Heart right ventricle (tissue), 16 donors: ENCODE data around the gene JAKMIP3. TPM values are rescaled to one million over a fixed set of nuclear protein-coding genes. Genes with fewer than 3 reads are reported as not detected.

Experiments used
- ATAC-seq, 8 donors: fragments of 200-7000 bp; cut with Tn5 transposase; one replicate each; pipeline ENCODE4 v1.9.1; 2020; ENCODE audit warnings: mild to moderate bottlenecking in 8 of 8, moderate library complexity in 8 of 8, moderate number of reproducible peaks in 1 of 8
- DNase-seq, 2 donors: peaks; one replicate each; pipeline ENCODE4 v3.0.0-alpha.2; 2020
- H3K27ac ChIP-seq, 10 donors: fragments of 200-600 bp; sonication (generic) in 2 of 10; one replicate each; pipeline versions ENCODE4 v1.5.0 to v1.8.0; 2020 to 2022; ENCODE audit warnings: mild to moderate bottlenecking in 3 of 10
- H3K27me3 ChIP-seq, 7 donors: fragments of 200-600 bp; one replicate each; pipeline ENCODE4 v1.8.0; 2021 to 2022; ENCODE audit warnings: mild to moderate bottlenecking in 2 of 7
- H3K36me3 ChIP-seq, 9 donors: fragments of 200-600 bp; sonication (generic) in 1 of 9; one replicate each; pipeline versions ENCODE4 v1.5.0 to v1.8.0; 2020 to 2022; ENCODE audit warnings: mild to moderate bottlenecking in 2 of 9
- H3K4me1 ChIP-seq, 9 donors: fragments of 200-600 bp; sonication (generic) in 1 of 9; one replicate each; pipeline versions ENCODE4 v1.5.0 to v1.8.0; 2020 to 2022; ENCODE audit warnings: mild to moderate bottlenecking in 4 of 9
- H3K4me3 ChIP-seq, 10 donors: fragments of 200-600 bp; sonication (generic) in 2 of 10; one replicate each; pipeline versions ENCODE4 v1.5.0 to v1.8.0; 2020 to 2022; ENCODE audit warnings: mild to moderate bottlenecking in 7 of 10, moderate library complexity in 2 of 10
- H3K9me3 ChIP-seq, 11 donors: fragments of 200-600 bp in 10 of 11; sonication (generic) in 2 of 11; one replicate each; pipeline versions ENCODE4 v1.5.0 to v1.8.0; 2013 to 2022; ENCODE audit warnings: mild to moderate bottlenecking in 2 of 11, control low read depth in 1 of 11, moderate library complexity in 1 of 11
- WGBS, 2 donors: extraction: QIAGEN DNeasy Blood & Tissue Kit; methylation state at CpG; one replicate each; pipeline ENCODE4 v1.1.7; 2013; ENCODE audit warnings: inconsistent platforms in 1 of 2; 5-methylcytosine and 5-hydroxymethylcytosine counted together
- intact Hi-C, 10 donors: fragments of 100-400 bp; cut with DNase I; formaldehyde crosslinking; loops; one replicate each; pipeline versions ENCODE4 v1.11.1 to v1.14.2; 2022
- polyA plus RNA-seq, 2 donors: library from polyadenylated mRNA; stranded (reverse); fragments of 200-250 nt; gene quantifications; one replicate each; pipeline ENCODE4 v1.2.3, GENCODE V29; 2013
- total RNA-seq, 10 donors: library from RNA; stranded (reverse); fragmentation: NEBNext Ultra II Directional in 3 of 10; extraction: Animal tissue kit (Norgen Biotek cat#: 25700) in 3 of 10; gene quantifications; one replicate each; pipeline versions ENCODE4 v1.2.1 to v1.2.4, GENCODE V29; 2021 to 2023
- TF ChIP-seq, protein P1 (sequence below), 9 donors: fragments of 200-600 bp; sonication (generic) in 2 of 9; IDR thresholded peaks; one replicate each; pipeline versions ENCODE4 v1.5.0 to v1.8.0; 2021 to 2022; ENCODE audit warnings: antibody characterized with exemption in 9 of 9, mild to moderate bottlenecking in 5 of 9, moderate library complexity in 1 of 9
- donor health status: Arrhythmogenic right ventricular cardiomyopathy.
- donor health status: ischemic (EF 13 %, LVEDD 7.1; RV severe dilation, severe dysfunction).
- donor health status: healthy with polysubstance abuse.
- donor health status: DM: no; HTN: yes; CAD: no.
- donor health status: DM: no; HTN: no; CAD: no.
- donor health status: ischemic (EF 25% LVEDD 6.9; RV normal size, moderate dysfunction).
- donor health status: ischemic (EF 25% LVEDD 5.7; RV mildly dilated, moderate dysfunction).
- donor health status: healthy.
- donor health status: DM: yes; HTN: yes; CAD: no.
- donor health status: Ischemic cardiomyopathy.
- donor health status: ischemic (EF 35%, LVEDD 5.7; RV mildly dilated, moderate dysfunction).
- donor health status: nonischemic (EF 11% LVEDD 7.7; RV severe dilation, severe dysfunction).
- donor health status: DM: yes; HTN: yes; CAD: no.
- donor health status: PGD.
- donor health status: ischemic (EF 29% LVEDD 5.4; RV normal size, mild dysfunction).
- donor health status: nonischemic (EF 23%, LVEDD 6.1; RV moderate dilation, normal function).

Gene JAKMIP3
- total and polyA plus RNA-seq, 12 donors, result 0.04 to 2.7 (median 1.8) TPM

DNA sequence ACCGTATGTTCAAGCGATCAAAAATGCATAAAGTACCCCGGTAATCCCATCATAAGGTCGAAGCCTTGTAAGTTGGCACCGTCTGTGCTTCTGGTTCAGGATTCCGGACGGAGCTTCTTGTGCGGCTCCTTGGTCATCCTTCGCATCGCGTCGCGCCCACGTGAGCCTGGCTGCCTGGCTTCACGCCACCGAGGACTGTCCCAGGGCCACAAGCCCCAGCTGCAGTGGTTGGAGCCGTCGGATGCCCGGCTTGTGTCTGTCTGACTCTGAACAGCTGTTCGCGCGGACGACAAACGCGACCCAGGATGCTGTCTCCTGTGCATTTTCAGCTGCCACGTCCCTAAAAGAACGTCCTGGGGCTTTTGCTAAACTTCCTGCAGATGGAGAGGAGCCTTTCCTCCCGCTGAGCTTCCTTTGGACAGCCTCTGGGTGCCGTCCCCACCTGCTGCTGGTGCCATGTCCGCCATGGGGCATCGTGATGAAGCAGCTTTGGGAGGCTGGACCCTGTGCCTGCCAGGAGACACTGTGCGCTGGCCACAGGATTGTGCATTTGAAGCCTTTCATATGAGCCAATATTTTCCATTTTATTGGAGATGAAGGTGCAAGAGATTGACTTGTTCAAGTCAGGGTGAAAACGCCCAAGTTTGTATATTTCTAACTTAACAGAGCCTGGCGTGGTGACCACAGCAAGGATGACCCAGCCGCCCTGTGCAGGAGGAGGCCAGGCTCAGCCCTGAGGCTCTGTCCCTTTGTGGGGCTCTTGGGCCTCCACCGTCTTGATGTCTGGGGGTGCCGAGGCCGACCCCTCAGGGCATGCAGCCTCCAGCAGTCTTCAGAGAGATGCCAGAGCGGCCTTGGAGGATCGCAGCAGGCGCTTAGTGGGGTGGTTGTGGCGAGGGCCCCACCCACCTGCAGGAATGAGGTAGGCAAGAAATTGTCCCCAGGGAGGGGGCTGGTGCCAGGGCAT, 6.7 kb upstream of the JAKMIP3 start:
- Histone ChIP-seq H3K4me1 (peaks cover 0 to 2% (median 0%) of the 10 kb centered on the region in 9 donors), H3K4me3 (no peak overlapping the region), H3K27ac (no peak overlapping the region), H3K36me3 (no peaks in the 10 kb centered on the region), H3K9me3 (no peaks in the 10 kb centered on the region), H3K27me3 (no peaks in the 10 kb centered on the region)
- ATAC-seq (no peak), DNase-seq (no peak)
- WGBS, 2 donors, result 86% methylated on average over 42 of the region's 42 CpGs
- TF ChIP-seq, protein P1, sequence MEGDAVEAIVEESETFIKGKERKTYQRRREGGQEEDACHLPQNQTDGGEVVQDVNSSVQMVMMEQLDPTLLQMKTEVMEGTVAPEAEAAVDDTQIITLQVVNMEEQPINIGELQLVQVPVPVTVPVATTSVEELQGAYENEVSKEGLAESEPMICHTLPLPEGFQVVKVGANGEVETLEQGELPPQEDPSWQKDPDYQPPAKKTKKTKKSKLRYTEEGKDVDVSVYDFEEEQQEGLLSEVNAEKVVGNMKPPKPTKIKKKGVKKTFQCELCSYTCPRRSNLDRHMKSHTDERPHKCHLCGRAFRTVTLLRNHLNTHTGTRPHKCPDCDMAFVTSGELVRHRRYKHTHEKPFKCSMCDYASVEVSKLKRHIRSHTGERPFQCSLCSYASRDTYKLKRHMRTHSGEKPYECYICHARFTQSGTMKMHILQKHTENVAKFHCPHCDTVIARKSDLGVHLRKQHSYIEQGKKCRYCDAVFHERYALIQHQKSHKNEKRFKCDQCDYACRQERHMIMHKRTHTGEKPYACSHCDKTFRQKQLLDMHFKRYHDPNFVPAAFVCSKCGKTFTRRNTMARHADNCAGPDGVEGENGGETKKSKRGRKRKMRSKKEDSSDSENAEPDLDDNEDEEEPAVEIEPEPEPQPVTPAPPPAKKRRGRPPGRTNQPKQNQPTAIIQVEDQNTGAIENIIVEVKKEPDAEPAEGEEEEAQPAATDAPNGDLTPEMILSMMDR (IDR thresholded peaks at IDR 0.05), result no peak
- intact Hi-C loops, result no loop called here

DNA sequence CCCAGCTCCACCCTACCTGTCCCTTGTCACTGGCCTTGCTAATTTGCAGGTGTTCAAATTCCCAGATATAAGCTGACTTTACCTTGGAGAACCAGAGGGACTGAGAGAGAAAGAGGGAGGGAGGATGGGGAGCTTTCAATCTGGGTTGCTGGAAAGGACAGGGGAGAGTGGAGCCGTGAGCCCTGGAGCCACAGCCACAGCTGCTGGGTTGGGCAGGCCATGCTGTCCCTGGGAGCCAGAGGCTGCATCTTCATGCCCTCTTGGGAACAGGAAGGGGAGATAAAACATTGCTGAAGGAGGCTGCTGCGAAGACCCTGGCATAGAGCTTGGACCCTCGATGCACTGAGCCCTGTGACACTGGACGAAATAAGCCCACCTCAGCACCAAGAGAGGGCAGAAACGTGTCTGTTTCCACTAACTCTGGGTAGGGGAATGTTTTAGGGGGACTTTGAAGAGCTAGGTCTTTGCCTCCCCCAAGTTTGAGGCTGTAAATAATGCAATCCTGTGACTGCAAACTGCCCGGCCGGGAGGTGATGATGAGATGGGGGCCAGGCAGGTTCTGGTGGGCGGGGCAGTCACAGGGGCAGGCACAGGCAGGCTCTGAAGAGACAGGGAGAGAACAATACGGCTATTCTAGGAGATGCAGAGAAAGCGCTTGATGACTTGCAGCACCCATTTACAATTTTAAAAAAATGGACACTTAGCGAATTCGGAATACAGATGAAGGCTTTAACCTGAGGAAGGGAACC, 5.8 kb upstream of the JAKMIP3 start:
- no peak for DNase-seq

DNA sequence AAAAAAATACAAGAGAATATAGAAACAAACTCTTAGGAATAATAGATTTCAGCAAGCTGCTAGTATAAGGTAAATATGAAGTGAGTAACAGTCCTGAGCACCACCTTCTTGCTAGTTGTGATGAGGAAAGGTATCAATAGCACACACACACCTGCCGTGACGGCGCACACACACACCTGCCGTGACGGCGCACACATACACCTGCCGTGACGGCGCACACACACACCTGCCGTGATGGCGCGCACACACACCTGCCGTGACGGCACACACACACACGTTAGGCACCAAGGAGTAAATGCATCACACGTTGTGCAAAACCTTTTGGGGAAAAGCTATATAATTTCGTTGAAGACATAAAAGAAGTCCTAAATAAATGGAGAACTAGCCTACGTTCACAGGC, 4.7 kb upstream of the JAKMIP3 start:
- H3K36me3 ChIP-seq, result no peaks in the 10 kb centered on the region
- H3K27ac ChIP-seq, result no peak overlapping the region
- WGBS, 2 donors, result 95 to 97% methylated on average over 18 of the region's 18 CpGs
- H3K4me1 ChIP-seq, result peaks cover 0 to 15% (median 12%) of the 10 kb centered on the region in 9 donors
- intact Hi-C loops, result no loop called here
- ATAC-seq (no peak), DNase-seq (no peak)
- H3K27me3 ChIP-seq, result no peaks in the 10 kb centered on the region
- TF ChIP-seq, protein P1 (IDR thresholded peaks at IDR 0.05), result no peak
- H3K4me3 ChIP-seq, result no peak overlapping the region
- H3K9me3 ChIP-seq, result no peaks in the 10 kb centered on the region

More for the DNA sequence above, 5.8 kb upstream of the JAKMIP3 start:
- H3K36me3 ChIP-seq, result no peaks in the 10 kb centered on the region
- TF ChIP-seq, protein P1 (IDR thresholded peaks at IDR 0.05), result no peak
- no peaks in the 10 kb centered on the region for H3K9me3 ChIP-seq
- no peak overlapping the region for H3K4me3 ChIP-seq
- intact Hi-C loops, result no loop called here
- no peaks in the 10 kb centered on the region for H3K27me3 ChIP-seq
- WGBS, 2 donors, result 60 to 67% methylated on average over 12 of the region's 12 CpGs
- no peak for ATAC-seq
- H3K27ac ChIP-seq, result no peak overlapping the region
- H3K4me1 ChIP-seq, result peaks cover 0 to 7% (median 1%) of the 10 kb centered on the region in 9 donors

DNA sequence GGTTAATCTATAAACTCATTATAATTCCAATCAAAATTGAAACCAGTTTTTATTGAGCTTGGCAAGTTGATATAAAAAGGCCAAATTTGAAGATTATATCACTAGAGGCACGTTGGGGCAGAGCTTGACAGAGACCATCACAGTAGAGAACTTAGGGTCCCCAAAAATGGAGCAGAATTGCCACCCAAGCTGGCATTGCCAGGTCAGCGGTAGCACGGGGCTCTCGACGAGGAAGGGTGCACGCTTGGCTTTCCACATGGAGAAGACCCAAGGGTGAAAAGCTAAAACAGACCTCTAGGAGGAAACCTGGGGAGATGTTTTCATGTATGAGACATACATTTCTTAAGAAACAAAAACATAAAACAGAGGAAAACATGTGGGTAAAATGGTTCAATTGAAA, 4.3 kb upstream of the JAKMIP3 start:
- Histone ChIP-seq H3K9me3 (no peaks in the 10 kb centered on the region), H3K4me1 (peaks cover 0 to 19% (median 12%) of the 10 kb centered on the region in 9 donors), H3K36me3 (no peaks in the 10 kb centered on the region), H3K27me3 (no peaks in the 10 kb centered on the region), H3K4me3 (no peak overlapping the region), H3K27ac (no peak overlapping the region)
- ATAC-seq (no peak), DNase-seq (no peak)
- intact Hi-C loops, result no loop called here
- TF ChIP-seq, protein P1 (IDR thresholded peaks at IDR 0.05), result no peak
- WGBS, 2 donors, result 84 to 88% methylated on average over 6 of the region's 6 CpGs
